Measurements from ENCODE around the gene TFEB.

Gene TFEB

DNA sequence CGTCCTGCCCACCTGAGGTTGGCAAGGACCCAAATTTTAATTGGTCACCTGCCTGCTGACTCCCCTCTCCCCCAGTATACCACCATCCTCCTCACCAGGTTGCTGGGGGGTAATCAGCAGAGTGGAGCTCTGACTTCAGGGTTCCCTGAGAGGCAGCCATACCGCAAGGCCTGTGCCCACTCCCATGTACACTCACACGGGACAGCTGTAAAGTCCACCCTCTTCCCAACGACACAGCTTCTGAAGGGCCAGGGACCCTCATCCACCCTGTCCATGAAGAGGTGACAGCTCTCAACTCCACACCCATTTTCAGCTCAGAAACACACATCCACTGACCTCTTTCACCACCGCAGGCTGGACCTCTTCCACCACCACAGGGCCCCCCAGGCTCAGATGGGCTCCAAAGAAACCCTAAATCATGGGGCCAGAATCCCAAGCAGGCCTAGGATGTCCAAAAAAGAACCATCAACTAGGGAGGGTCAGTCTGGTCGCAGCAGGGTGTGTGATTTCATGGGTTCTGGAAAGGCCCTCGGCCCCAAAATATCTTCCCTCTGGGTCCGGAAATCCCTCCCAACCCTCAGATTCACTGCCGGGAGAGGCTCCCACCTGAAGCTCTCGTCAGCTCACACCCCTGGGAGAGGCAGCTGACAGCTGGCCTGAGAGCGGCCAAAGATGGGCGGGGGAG lies 30.0 kb downstream of the TFEB start:
- Histone ChIP-seq H2AK5ac (ENCODE audit: low read length) (no peak overlapping the region), H3K79me1 (ENCODE audit: low read length) (no peaks in the 10 kb centered on the region), H3K4me1 (ENCODE audit: control insufficient read depth, low read depth, low read length) (no peaks in the 10 kb centered on the region), H2BK5ac (ENCODE audit: low read length) (no peak overlapping the region), H3K27me3 (ENCODE audit: insufficient read depth, low read length, poor library complexity) (no peaks in the 10 kb centered on the region), H3K18ac (ENCODE audit: low read length) (no peak overlapping the region), H4K5ac (ENCODE audit: low read length) (no peak overlapping the region), H3K27ac (ENCODE audit: low read depth, low read length) (no peak overlapping the region), H3K4ac (ENCODE audit: low read depth, low read length) (no peak overlapping the region), H3K4me3 (ENCODE audit: low read length) (no peak overlapping the region), H3K56ac (ENCODE audit: low read length) (no peak overlapping the region), H2BK120ac (ENCODE audit: low read depth, low read length) (no peak overlapping the region), H3K79me2 (ENCODE audit: control insufficient read depth, insufficient read depth, low read length) (no peaks in the 10 kb centered on the region), H3K4me2 (ENCODE audit: low read length) (no peak overlapping the region), H2BK15ac (replicated peaks; ENCODE audit: low read depth) (no peak overlapping the region), H3K23ac (ENCODE audit: low read length) (no peak overlapping the region), H3K36me3 (ENCODE audit: control insufficient read depth, insufficient read depth, low read length) (no peaks in the 10 kb centered on the region), H3K9ac (ENCODE audit: low read length) (no peak overlapping the region), H4K8ac (ENCODE audit: low read depth, low read length) (no peak overlapping the region)
- WGBS (ENCODE audit: extremely low coverage, insufficient coverage, low lambda C conversion rate), result no CpG with 5 or more reads among the region's 12 CpGs
- DNase-seq, result no peak

DNA sequence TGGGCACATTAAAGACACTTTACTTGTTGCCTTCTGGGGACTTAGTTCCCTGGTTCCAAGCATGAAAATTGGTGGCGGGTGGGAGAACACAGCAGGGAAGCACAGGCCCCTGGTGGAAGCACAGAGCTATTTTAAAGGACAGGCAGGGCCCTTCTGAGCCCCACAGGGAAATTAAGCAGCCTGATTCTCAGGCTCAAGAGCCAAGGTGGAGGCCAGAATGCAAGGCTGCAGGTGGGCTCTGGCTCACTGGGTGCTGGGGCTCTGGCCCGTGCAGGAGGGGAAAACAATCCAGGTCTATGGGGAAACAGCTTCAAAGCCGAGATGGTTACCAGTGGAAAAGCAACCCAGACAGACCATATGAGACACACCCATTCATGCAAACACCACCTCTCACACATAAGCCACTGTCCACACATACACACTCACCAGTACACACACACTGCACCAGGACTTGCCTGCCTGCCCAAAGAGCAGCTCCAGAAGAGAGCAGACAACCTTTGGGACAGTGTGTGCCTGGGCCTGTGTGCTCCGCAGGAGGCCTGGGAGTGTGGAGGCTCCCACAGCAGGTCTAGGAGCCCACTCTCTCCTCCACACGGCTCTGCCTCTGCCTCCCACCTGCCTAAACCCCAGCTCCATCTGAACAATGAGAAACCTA lies 30.6 kb downstream of the TFEB start:
- no CpG with 5 or more reads among the region's 5 CpGs for WGBS (ENCODE audit: extremely low coverage, insufficient coverage, low lambda C conversion rate)
- H3K4ac ChIP-seq (ENCODE audit: low read depth, low read length), result no peak overlapping the region

DNA sequence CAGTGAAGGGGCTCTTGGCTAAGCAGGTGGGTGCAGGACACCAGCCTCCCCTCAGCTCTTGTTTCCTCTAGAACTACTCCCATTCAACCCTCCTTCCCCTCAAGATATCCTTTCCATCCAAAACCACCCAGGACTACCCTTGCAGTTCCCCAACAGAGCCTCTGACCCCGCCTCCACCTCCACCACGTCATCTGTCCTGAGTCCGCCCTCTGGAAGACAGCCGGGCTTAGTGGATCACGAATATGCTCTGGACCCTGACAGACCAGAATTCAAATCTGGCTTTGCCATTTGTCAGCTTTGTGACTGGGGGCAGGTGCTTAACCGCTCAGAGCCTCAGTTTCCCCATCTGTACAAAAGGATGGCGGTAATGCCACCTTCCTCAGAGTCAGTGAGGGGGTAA lies 31.4 kb downstream of the TFEB start:
- Histone ChIP-seq H3K4me1 (ENCODE audit: control insufficient read depth, low read depth, low read length) (no peaks in the 10 kb centered on the region), H4K8ac (ENCODE audit: low read depth, low read length) (no peak overlapping the region), H3K23ac (ENCODE audit: low read length) (no peak overlapping the region), H3K36me3 (ENCODE audit: control insufficient read depth, insufficient read depth, low read length) (no peaks in the 10 kb centered on the region), H3K9ac (ENCODE audit: low read length) (no peak overlapping the region), H2BK15ac (replicated peaks; ENCODE audit: low read depth) (no peak overlapping the region), H3K4me2 (ENCODE audit: low read length) (no peak overlapping the region), H3K27me3 (ENCODE audit: insufficient read depth, low read length, poor library complexity) (no peaks in the 10 kb centered on the region), H3K56ac (ENCODE audit: low read length) (no peak overlapping the region), H3K79me2 (ENCODE audit: control insufficient read depth, insufficient read depth, low read length) (no peaks in the 10 kb centered on the region), H2AK5ac (ENCODE audit: low read length) (no peak overlapping the region), H3K4me3 (ENCODE audit: low read length) (no peak overlapping the region), H3K18ac (ENCODE audit: low read length) (no peak overlapping the region), H2BK120ac (ENCODE audit: low read depth, low read length) (no peak overlapping the region), H3K79me1 (ENCODE audit: low read length) (no peaks in the 10 kb centered on the region), H3K27ac (ENCODE audit: low read depth, low read length) (no peak overlapping the region), H4K5ac (ENCODE audit: low read length) (no peak overlapping the region), H2BK5ac (ENCODE audit: low read length) (no peak overlapping the region), H3K4ac (ENCODE audit: low read depth, low read length) (no peak overlapping the region)
- no CpG with 5 or more reads among the region's 7 CpGs for WGBS (ENCODE audit: extremely low coverage, insufficient coverage, low lambda C conversion rate)
- no peak for DNase-seq

More for the DNA sequence above, 30.6 kb downstream of the TFEB start:
- Histone ChIP-seq H3K18ac (ENCODE audit: low read length) (no peak overlapping the region), H2BK15ac (replicated peaks; ENCODE audit: low read depth) (no peak overlapping the region), H3K23ac (ENCODE audit: low read length) (no peak overlapping the region), H3K79me2 (ENCODE audit: control insufficient read depth, insufficient read depth, low read length) (no peaks in the 10 kb centered on the region), H3K56ac (ENCODE audit: low read length) (no peak overlapping the region), H3K27me3 (ENCODE audit: insufficient read depth, low read length, poor library complexity) (no peaks in the 10 kb centered on the region), H3K4me2 (ENCODE audit: low read length) (no peak overlapping the region), H4K5ac (ENCODE audit: low read length) (no peak overlapping the region), H3K9ac (ENCODE audit: low read length) (no peak overlapping the region), H3K4me1 (ENCODE audit: control insufficient read depth, low read depth, low read length) (no peaks in the 10 kb centered on the region), H2BK5ac (ENCODE audit: low read length) (no peak overlapping the region), H2AK5ac (ENCODE audit: low read length) (no peak overlapping the region), H3K4me3 (ENCODE audit: low read length) (no peak overlapping the region), H4K8ac (ENCODE audit: low read depth, low read length) (no peak overlapping the region), H2BK120ac (ENCODE audit: low read depth, low read length) (no peak overlapping the region), H3K27ac (ENCODE audit: low read depth, low read length) (no peak overlapping the region), H3K36me3 (ENCODE audit: control insufficient read depth, insufficient read depth, low read length) (no peaks in the 10 kb centered on the region), H3K79me1 (ENCODE audit: low read length) (no peaks in the 10 kb centered on the region)
- no peak for DNase-seq

DNA sequence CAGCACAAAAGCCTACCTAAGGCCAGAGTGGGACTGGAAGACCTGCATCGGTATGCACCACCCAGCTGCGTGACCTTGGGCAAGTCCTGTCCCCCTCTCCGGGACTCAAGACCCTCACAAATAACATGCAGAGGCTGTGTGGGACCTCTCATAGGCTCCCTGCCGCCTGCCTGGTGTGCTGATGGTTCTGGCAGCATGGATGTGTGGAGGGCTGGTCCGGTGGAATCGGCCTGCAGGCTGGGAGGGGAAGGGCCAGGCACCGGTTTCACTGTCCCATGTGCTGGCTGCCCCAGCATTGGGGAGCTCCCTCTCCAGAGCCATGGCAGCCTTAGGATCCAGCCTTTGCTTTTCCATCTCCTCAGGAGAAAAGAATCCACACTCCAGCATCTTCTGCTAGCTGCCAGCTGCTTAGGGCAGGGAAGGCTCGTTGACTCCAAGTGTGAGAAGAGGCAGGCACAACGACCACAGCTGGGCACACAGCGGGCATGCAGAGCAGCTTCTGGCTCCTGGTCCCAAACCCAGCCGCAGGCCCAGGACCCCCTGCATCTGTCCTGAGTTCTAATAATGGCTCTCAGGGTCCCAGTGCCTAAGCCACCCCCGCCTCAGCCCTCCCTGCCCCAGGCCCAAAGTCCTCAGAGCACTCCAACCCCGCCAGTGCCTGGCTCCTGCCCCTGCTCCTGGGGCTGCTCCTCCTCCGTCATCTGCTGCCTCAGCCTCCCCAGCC lies 32.5 kb downstream of the TFEB start:
- no peak overlapping the region for H3K4me3 ChIP-seq (ENCODE audit: low read length)
- no peak overlapping the region for H3K4me2 ChIP-seq (ENCODE audit: low read length)
- DNase-seq, result no peak
- no peak overlapping the region for H2BK5ac ChIP-seq (ENCODE audit: low read length)
- no peak overlapping the region for H3K56ac ChIP-seq (ENCODE audit: low read length)
- H3K9ac ChIP-seq (ENCODE audit: low read length), result no peak overlapping the region
- no peak overlapping the region for H3K18ac ChIP-seq (ENCODE audit: low read length)
- H3K4ac ChIP-seq (ENCODE audit: low read depth, low read length), result no peak overlapping the region
- no peaks in the 10 kb centered on the region for H3K79me1 ChIP-seq (ENCODE audit: low read length)
- no peak overlapping the region for H3K23ac ChIP-seq (ENCODE audit: low read length)
- H3K27me3 ChIP-seq (ENCODE audit: insufficient read depth, low read length, poor library complexity), result no peaks in the 10 kb centered on the region
- no peak overlapping the region for H2BK15ac ChIP-seq (replicated peaks; ENCODE audit: low read depth)
- H3K4me1 ChIP-seq (ENCODE audit: control insufficient read depth, low read depth, low read length), result no peaks in the 10 kb centered on the region
- H4K5ac ChIP-seq (ENCODE audit: low read length), result no peak overlapping the region
- no CpG with 5 or more reads among the region's 14 CpGs for WGBS (ENCODE audit: extremely low coverage, insufficient coverage, low lambda C conversion rate)
- H3K36me3 ChIP-seq (ENCODE audit: control insufficient read depth, insufficient read depth, low read length), result no peaks in the 10 kb centered on the region
- H3K79me2 ChIP-seq (ENCODE audit: control insufficient read depth, insufficient read depth, low read length), result no peaks in the 10 kb centered on the region
- no peak overlapping the region for H2BK120ac ChIP-seq (ENCODE audit: low read depth, low read length)
- no peak overlapping the region for H2AK5ac ChIP-seq (ENCODE audit: low read length)
- no peak overlapping the region for H3K27ac ChIP-seq (ENCODE audit: low read depth, low read length)
- H4K8ac ChIP-seq (ENCODE audit: low read depth, low read length), result no peak overlapping the region

DNA sequence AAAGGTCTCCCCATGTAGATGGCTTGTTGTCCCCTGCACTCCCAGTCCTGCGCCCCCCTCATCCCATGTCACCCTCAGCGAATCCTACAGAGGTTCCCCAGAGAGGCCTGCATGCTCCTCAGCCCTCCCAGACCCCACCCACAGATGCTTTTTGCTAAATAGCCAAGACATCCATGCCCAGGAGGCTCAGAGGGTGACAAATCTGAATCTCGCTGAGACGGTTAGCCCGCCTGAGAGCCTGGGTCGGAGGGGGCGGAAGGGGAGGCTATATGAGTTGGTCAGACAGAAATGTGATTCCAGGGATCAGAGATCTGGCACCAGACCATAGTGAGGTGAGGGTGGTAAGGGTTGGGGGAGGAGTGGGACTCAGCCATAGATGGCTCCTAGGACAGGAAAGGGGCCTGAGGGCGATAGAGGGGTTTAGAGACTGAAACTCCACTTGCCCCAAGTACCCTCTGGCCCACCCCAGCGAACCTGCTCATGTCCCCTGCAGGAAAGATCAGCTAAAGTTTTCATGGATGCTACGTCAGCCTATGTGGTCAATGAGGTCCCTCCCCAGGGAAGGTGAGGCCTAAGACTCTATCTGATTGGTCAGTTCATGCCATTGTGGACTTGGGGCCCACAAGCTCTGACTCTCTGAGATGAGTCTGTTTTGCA lies 33.2 kb downstream of the TFEB start:
- H2BK120ac ChIP-seq (ENCODE audit: low read depth, low read length), result no peak overlapping the region
- H3K27ac ChIP-seq (ENCODE audit: low read depth, low read length), result no peak overlapping the region
- no peak overlapping the region for H3K4me2 ChIP-seq (ENCODE audit: low read length)
- no peaks in the 10 kb centered on the region for H3K79me1 ChIP-seq (ENCODE audit: low read length)
- no peak overlapping the region for H2BK5ac ChIP-seq (ENCODE audit: low read length)
- no CpG with 5 or more reads among the region's 10 CpGs for WGBS (ENCODE audit: extremely low coverage, insufficient coverage, low lambda C conversion rate)
- no peaks in the 10 kb centered on the region for H3K4me1 ChIP-seq (ENCODE audit: control insufficient read depth, low read depth, low read length)
- H3K36me3 ChIP-seq (ENCODE audit: control insufficient read depth, insufficient read depth, low read length), result no peaks in the 10 kb centered on the region
- H2AK5ac ChIP-seq (ENCODE audit: low read length), result no peak overlapping the region
- H3K23ac ChIP-seq (ENCODE audit: low read length), result no peak overlapping the region
- H3K4ac ChIP-seq (ENCODE audit: low read depth, low read length), result no peak overlapping the region
- no peaks in the 10 kb centered on the region for H3K27me3 ChIP-seq (ENCODE audit: insufficient read depth, low read length, poor library complexity)
- no peak overlapping the region for H3K18ac ChIP-seq (ENCODE audit: low read length)
- no peak overlapping the region for H3K4me3 ChIP-seq (ENCODE audit: low read length)
- H3K56ac ChIP-seq (ENCODE audit: low read length), result no peak overlapping the region
- no peaks in the 10 kb centered on the region for H3K79me2 ChIP-seq (ENCODE audit: control insufficient read depth, insufficient read depth, low read length)
- H4K8ac ChIP-seq (ENCODE audit: low read depth, low read length), result no peak overlapping the region
- DNase-seq, result no peak
- H3K9ac ChIP-seq (ENCODE audit: low read length), result no peak overlapping the region
- no peak overlapping the region for H2BK15ac ChIP-seq (replicated peaks; ENCODE audit: low read depth)
- no peak overlapping the region for H4K5ac ChIP-seq (ENCODE audit: low read length)

All from mesendoderm (in vitro differentiated cells).